Activated CD4-positive, alpha-beta T cell treated with anti-CD3 and anti-CD28 coated beads for 48 hours (primary cell): ENCODE results near the gene BMF.
"Not testable (repeated sequence)": the region's sequence is repeated elsewhere in the genome, so short reads cannot be mapped to it uniquely, and the experiment has no call there.

Source experiments
- DNase-seq: peaks from one replicate; pipeline ENCODE4 v3.0.0-alpha.2; 2020

The BMF gene

GRCh38 chr15:40085266-40085665 is 23.4 kb downstream of the BMF start:
- peak; percentile 36 for DNase-seq

- DNase-seq = no peak
These were observed 24.0 kb downstream of the BMF start for GRCh38 chr15:40084650-40085049.

DNA sequence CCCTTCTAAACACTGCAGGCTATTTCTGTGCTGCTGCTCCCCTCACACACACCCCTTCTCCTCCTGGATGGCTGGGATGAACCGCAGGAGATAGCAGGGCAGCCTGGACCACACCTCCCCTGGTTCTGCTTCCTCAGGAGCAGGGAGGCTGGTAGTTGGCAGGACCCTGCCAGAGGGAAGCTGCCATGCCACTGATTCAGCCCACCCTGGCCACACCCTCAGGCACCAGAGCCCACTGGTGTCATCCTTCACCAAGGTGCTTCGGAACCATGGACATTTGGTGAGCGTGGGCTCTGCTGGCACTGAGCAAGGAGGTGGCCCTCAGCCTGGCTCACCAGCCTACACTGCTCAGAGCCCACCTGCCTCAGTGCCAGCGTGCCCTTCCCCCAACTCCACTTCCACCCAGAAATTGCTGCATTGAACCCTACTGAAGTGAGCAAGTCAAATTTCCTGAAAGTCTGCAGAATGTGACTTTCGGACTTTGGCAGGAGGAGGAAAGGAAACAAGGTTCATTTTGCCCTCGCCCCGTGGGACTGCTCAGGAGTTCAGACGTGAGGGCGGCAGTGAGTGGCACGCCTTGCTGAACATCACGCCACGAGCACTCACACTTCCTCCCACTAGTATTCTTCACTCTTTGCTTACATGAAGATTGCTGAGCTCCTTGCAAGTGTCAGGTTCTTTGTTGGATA is 26.3 kb downstream of the BMF start:
- DNase-seq = no peak

DNA sequence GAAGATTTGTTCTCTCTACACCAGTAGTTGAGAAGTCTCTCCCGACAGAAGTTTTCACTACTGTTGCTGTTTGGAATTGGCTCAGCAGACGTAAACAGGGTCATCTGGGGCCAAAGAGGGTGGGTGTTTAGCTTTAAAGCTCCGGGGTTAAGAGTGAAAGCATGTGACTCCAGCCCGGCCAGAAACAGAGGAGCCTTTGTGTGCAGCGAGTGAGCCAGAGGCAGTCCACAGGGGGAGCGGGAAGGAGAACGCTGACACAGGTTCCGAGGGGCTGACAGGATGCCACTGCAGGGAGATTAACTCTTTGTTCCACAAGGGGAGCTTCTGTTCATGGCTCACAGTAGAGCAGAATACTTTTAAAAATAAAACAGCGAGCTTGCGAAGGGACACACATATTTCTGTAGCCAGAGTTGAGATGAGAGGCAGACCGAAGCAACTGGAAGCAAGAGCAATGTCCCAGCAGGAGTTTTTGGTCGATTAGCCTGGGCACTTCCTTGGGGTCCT is 26.9 kb downstream of the BMF start:
- DNase-seq = no peak

GRCh38 chr15:40080847-40081246 is 27.8 kb downstream of the BMF start:
- no peak for DNase-seq

GRCh38 chr15:40080104-40080503 is 28.6 kb downstream of the BMF start:
- no peak for DNase-seq

DNA sequence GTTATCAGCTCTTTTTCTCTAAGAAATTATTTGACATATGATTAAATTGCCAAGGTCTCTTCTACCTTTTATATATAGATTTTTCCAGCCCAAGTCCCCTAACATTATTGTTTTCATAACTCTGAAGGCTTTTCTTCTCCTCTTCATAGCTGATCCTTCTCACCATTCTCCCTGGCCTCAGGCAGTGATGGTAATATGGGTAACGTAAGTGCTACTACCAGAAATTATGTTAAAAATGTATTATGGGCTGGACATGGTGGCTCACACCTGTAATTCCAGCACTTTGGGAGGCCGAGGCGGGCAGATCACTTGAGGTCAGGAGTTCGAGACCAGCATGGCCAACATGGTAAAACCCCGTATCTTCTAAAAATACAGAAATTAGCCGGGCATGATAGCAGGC is 29.2 kb downstream of the BMF start:
- no peak for DNase-seq

DNA sequence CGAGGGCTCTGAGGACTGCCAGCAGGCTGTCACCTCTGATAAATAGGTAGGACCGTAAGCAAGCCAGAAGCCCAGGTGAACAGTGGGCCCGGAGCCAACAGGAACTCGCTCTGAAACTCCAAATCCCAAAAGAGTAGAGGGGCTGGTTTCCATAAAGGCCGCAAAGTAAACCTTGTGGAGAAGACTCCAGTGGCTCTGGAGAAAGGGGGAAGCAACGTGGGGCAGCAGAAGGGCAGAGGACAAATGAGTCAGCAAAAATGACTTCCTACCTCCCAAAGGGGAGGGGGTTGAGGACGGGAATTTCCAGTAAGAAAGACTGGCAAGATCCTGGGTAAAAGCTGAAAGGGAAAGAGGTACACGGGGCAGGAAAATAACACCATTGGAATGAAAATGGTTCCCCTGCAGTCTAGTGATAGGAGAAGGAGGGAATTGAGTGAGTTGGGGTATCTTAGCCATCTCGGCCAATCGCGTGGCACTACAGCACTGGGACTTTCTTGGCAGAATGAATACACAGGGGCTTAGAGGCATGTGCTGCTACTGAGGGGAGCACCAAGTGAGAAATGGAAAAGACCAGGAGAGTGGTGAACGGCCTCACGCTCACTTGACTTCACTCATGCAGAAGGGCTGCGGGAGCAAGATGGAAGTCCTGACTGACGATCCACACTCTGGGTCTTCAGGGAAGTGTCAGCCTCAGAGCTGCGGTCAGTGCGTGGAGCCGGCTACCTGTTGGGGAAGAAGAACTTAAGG is 33.2 kb downstream of the BMF start:
- DNase-seq = no peak

DNA sequence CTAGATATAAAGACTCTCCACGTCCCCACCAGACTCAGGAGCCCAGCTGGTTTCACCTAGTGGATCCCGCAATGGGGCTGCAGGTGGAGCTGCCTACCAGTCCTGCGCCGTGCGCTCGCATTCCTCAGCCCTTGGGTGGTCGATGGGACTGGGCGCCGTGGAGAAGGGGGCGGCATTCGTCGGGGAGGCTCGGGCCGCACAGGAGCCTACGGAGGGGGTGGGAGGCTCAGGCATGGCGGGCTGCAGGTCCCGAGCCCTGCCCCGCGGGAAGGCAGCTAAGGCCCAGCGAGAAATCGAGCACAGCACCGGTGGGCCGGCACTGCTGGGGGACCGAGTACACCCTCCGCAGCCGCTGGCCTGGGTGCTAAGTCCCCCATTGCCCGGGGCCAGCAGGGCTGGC is 34.0 kb downstream of the BMF start:
- not testable (repeated sequence) for DNase-seq

DNA sequence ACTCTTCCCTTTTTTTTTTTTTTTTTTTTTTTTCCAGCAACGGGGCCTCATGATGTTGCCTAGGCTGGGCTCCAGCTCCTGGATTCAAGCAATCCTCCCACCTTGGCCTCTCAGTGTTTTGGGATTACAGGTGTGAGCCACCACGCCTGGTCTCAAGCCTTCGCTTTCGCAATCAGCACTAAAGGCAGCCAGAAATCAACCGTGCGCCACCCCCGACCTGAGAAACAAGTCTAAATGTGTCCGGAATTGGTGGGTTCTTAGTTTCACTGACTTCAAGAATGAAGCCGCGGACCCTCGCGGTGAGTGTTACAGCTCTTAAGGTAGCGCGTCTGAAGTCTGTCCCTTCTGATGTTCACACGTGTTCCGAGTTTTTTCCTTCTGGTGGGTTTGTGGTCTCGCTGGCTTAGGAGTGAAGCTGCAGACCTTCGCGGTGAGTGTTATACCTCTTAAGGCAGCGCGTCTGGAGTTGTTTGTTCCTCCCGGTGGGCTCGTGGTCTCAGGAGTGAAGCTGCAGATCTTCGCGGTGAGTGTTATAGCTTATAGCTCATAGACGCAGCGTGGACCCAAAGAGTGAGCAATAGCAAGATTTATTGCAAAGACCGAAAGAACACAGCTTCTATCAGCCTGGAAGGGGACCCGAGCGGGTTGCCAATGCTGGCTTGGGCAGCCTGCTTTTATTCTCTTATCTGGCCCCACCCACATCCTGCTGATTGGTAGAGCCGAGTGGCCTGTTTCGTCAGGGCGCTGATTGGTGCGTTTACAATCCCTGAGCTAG is 34.8 kb downstream of the BMF start:
- DNase-seq = peak; percentile 56

DNA sequence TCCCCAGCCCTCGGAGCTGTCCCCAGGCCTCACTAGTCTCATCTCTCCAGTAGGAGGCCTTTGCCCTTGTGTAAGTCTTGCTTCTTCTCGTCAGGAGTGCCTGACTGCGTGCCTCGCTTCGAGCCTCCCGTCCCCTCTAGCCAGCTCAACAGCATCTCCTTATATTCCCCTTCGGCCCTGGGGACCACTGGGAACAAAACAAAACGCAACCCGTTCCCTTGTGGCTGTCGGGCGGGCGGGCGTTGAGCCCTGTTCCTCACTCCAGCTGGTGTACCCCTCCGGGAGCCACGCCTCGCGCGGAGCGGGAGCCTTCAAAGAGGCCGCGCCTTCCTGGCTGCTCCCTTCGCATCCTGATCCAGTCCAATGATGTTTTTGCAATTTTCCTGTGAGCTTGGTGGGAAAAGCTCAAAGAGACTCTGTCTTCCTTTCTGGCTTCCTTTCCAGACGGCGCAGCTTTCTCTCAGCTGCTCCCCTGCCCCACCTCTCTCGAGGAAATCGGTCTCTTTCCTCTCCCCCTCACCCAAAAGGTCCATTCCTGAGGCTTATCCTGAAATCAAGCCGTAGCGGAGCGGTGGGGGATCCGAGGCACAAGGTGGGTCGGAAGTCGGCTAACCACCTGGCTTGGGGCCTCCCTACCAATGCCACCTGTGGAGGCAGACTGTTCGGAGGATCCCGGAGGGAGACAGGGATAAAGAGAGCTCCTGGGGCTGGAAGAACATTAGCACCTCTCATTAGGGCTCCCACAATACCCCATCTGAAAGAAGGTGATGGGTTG is 36.3 kb downstream of the BMF start:
- no peak for DNase-seq

DNA sequence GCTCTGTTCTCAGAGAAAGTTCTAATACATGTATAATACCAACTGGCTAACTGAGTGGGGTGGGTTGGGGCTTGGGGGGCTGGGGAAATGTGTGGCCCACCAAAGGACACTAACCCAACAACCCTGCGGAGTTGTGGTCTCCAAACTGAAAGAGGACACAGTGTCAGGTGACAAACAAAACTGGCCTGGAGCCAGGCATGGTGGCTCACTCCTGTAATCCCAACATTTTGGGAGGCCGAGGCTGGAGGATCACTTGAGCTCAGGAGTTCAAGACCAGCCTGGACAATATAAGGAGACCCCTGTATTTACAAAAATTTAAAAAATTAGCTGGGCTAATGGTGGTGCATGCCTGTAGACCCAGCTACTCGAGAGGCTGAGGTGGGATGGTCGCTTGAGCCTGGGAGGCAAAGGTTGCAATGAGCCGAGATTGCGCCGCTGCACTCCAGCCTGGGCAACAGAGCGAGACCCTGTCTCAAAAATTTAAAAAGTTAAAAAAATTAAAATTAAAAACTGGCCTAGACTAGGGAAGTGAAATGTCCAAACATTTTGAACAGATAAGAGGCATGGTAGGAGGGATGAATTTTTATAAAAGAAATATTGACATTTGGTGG is 38.0 kb downstream of the BMF start:
- no peak for DNase-seq

GRCh38 chr15:40070166-40070557 is 38.5 kb downstream of the BMF start:
- no peak for DNase-seq

- no peak for DNase-seq
These were observed 39.2 kb downstream of the BMF start for GRCh38 chr15:40069178-40070165.

- DNase-seq = no peak
These were observed 40.6 kb downstream of the BMF start for GRCh38 chr15:40067921-40068624.

DNA sequence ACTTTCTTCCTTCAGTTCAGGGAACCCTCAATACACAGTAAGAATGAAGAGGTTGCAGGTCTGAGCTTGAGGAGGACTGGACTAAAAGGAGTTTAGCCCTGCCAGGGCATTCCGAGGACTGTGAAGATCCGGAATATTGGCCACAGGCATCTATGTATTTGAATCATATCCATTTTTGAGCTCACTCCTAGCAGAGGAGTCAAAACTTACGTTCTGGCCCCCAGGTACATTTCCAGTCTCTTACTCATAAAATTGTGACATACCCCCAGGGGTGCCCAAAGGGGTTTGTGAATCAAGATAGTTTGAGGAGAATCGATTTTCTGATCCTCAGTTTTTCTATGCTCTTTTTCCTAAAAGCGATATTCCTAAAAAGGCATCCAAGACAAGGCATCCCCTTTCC is 42.1 kb downstream of the BMF start:
- no peak for DNase-seq

DNA sequence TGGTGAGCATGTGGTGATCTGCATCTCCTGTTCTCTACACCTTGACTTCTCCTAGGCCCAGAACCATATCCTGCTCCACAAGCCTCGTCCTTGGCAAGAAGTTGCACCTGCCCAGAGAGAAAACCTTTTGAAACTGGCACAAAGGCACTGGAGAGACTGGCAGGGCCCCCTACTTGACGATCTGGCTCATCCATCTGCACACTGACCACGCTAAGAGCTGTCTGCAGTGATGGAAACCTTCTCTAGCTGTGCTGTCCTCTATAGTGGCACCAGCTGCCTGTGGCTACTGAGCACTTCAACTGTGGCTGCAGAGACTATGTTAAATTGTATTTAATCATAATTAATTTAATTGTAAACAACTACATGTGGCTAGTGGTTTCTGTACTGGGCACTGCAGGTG is 43.5 kb downstream of the BMF start:
- DNase-seq = no peak

- DNase-seq = no peak
These were observed 44.3 kb downstream of the BMF start for GRCh38 chr15:40064231-40064894.

DNA sequence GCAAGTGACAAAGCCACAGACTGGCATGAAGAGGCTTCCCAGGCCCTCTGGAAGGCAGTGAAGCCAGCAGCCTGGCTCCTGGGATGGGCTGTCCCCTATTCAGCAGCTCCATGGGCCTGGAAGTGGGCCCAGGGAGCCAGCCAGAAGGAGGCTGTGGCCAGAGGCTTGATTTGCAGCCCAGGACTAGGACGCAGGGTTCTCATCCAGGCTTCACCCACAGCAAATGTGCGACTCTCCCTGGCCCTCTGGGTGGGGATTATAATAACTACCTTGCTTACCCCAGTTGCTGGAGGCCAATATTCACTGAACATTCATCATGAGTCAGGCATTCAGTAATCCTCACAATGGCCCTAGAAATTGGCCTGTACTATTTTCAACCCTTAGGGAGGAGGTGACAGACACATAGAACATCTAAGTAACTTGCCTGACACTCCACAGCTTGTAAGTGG is 45.1 kb downstream of the BMF start:
- no peak for DNase-seq
